ENCODE data around the gene ADAMTS15. TPM values are rescaled to one million over a fixed set of nuclear protein-coding genes. Genes with fewer than 3 reads are reported as not detected.

ADAMTS15 gene
- total and polyA plus RNA-seq, 11 donors = 5.3 to 71.0 (median 16.7) TPM

- Histone ChIP-seq H3K4me3 (no peak overlapping the region), H3K36me3 (peaks cover 0 to 59% (median 38%) of the 10 kb centered on the region in 9 donors), H3K9me3 (no peaks in the 10 kb centered on the region), H3K4me1 (peaks cover 11 to 46% (median 37%) of the 10 kb centered on the region in 12 donors), H3K27ac (peak overlapping the region in 5 of 12 donors; percentile 20 to 88 (median 86)), H3K27me3 (no peaks in the 10 kb centered on the region)
- no peak for TF ChIP-seq CTCF (IDR thresholded peaks at IDR 0.05)
- TF ChIP-seq POLR2A (IDR thresholded peaks at IDR 0.05) = no peak
- ATAC-seq (no peak), DNase-seq (peak in 1 of 5 donors; percentile 11)
- intact Hi-C loops (cut with DNase I) = loop anchor here in 4 of 10 donors (5.0 kb wide), 3 partner anchors 37 to 47 kb away; no protein-coding TSS in a partner anchor
- WGBS, 4 donors = 87 to 96% (median 93%) methylated on average over 12 of the region's 12 CpGs
These were observed 26.4 kb downstream of the ADAMTS15 start for GRCh38 chr11:130474637-130475400.

GRCh38 chr11:130475426-130476053, 27.1 kb downstream of the ADAMTS15 start:
- Histone ChIP-seq H3K4me3 (no peak overlapping the region), H3K9me3 (no peaks in the 10 kb centered on the region), H3K4me1 (peaks cover 11 to 54% (median 44%) of the 10 kb centered on the region in 12 donors), H3K27me3 (no peaks in the 10 kb centered on the region), H3K36me3 (peaks cover 0 to 52% (median 34%) of the 10 kb centered on the region in 9 donors), H3K27ac (peak overlapping the region in 10 of 12 donors; percentile 20 to 88 (median 84))
- ATAC-seq (no peak), DNase-seq (peak in 1 of 5 donors; percentile 17)
- intact Hi-C loops (cut with DNase I) = loop anchor here in 4 of 10 donors (2.0 to 5.0 kb wide), 4 partner anchors 21 to 47 kb away; no protein-coding TSS in a partner anchor
- TF ChIP-seq POLR2A (IDR thresholded peaks at IDR 0.05) (no peak), CTCF (IDR thresholded peaks at IDR 0.05) (no peak)
- 78 to 89% (median 84%) methylated on average over 10 of the region's 10 CpGs for WGBS, 4 donors

- peak; percentile 53 to 81 (median 64) for ATAC-seq
- peak in 4 of 5 donors; percentile 20 to 78 (median 58) for DNase-seq
- intact Hi-C loops (cut with DNase I) = loop anchor here in 4 of 10 donors (2.0 to 5.0 kb wide), 4 partner anchors 22 to 46 kb away; no protein-coding TSS in a partner anchor
- Histone ChIP-seq H3K36me3 (peaks cover 0 to 44% (median 26%) of the 10 kb centered on the region in 9 donors), H3K4me1 (peaks cover 11 to 57% (median 47%) of the 10 kb centered on the region in 12 donors), H3K4me3 (no peak overlapping the region), H3K27ac (peak overlapping the region; percentile 61 to 88 (median 84)), H3K9me3 (no peaks in the 10 kb centered on the region), H3K27me3 (no peaks in the 10 kb centered on the region)
- TF ChIP-seq POLR2A (IDR thresholded peaks at IDR 0.05) = no peak
- TF ChIP-seq CTCF (IDR thresholded peaks at IDR 0.05) = no peak
- 55 to 76% (median 71%) methylated on average over 11 to 12 of the region's 12 CpGs for WGBS, 4 donors
These were observed 27.9 kb downstream of the ADAMTS15 start for GRCh38 chr11:130476200-130476921.

All from heart left ventricle (tissue), 16 donors.